ENCODE data around the gene XRCC5.

- TF ChIP-seq POLR2A (IDR thresholded peaks at IDR 0.05), result no peak
- TF ChIP-seq CTCF (IDR thresholded peaks at IDR 0.05), result no peak
These were observed 18.8 kb upstream of the XRCC5 start for GRCh38 chr2:216090369-216090786.
